ENCODE results near the gene ACADVL. TPM values are rescaled to one million over a fixed set of nuclear protein-coding genes. Genes with fewer than 3 reads are reported as not detected.

Gene ACADVL
- polyA plus RNA-seq, 3 donors = 152 to 1,231 (median 154) TPM

GRCh38 chr17:7191571-7192270 is 28.0 kb upstream of the ACADVL start:
- Histone ChIP-seq H3K36me3 (replicated peaks in 1 of 2; ENCODE audit: control insufficient read depth in 1 of 2, insufficient read depth in 2 of 2, low read length in 2 of 2) (peaks cover 57 to 62% of the 10 kb centered on the region in 2 donors), H3K27me3 (ENCODE audit: control insufficient read depth in 2 of 2, insufficient read depth in 2 of 2, low read length in 2 of 2) (no peaks in the 10 kb centered on the region), H3K4me3 (replicated peaks in 1 of 3; ENCODE audit: low read depth in 2 of 3, low read length in 3 of 3) (no peak overlapping the region), H3K9ac (ENCODE audit: insufficient read depth, low read length, poor library complexity, severe bottlenecking) (no peak overlapping the region), H3K4me2 (replicated peaks; ENCODE audit: extremely low read depth, low read length, poor library complexity, severe bottlenecking) (no peak overlapping the region), H3K9me3 (replicated peaks in 1 of 2; ENCODE audit: control insufficient read depth in 1 of 2, insufficient read depth in 1 of 2, low read length in 2 of 2) (no peaks in the 10 kb centered on the region), H3K79me2 (ENCODE audit: insufficient read depth, low read length) (no peaks in the 10 kb centered on the region), H3K27ac (ENCODE audit: low read depth in 1 of 2, low read length in 2 of 2) (no peak overlapping the region), H2AFZ (ENCODE audit: insufficient read depth, low read depth, low read length, poor library complexity, severe bottlenecking) (no peak overlapping the region), H3K4me1 (ENCODE audit: control insufficient read depth in 1 of 2, insufficient read depth in 2 of 2, low read length in 2 of 2) (no peaks in the 10 kb centered on the region), H4K20me1 (ENCODE audit: insufficient read depth, low read length) (peaks cover 5% of the 10 kb centered on the region)
- TF ChIP-seq CTCF (IDR thresholded peaks at IDR 0.05) = no peak
- DNase-seq = no peak
- Mint-ChIP-seq H3K4me1 (peaks cover 2% of the 10 kb centered on the region), H3K36me3 (peaks cover 56 to 81% of the 10 kb centered on the region in 2 donors), H3K4me3 (no peak overlapping the region), H3K27ac (peak overlapping the region in 3 of 7 donors; percentile 52 to 71 (median 63)), H3K9me3 (no peaks in the 10 kb centered on the region), H3K27me3 (ENCODE audit: low read depth in 3 of 3) (no peaks in the 10 kb centered on the region)
- WGBS (ENCODE audit: insufficient coverage) = 97% methylated on average over 19 of the region's 26 CpGs
- intact Hi-C loops (cut with micrococcal nuclease) = no loop called here

- H3K36me3 Mint-ChIP-seq = peaks cover 62 to 88% of the 10 kb centered on the region in 2 donors
- 93% methylated on average over 10 of the region's 12 CpGs for whole genome bisulfite sequencing (ENCODE audit: insufficient coverage)
- H3K9ac ChIP-seq (ENCODE audit: insufficient read depth, low read length, poor library complexity, severe bottlenecking) = no peak overlapping the region
- H3K36me3 ChIP-seq (replicated peaks in 1 of 2; ENCODE audit: control insufficient read depth in 1 of 2, insufficient read depth in 2 of 2, low read length in 2 of 2) = peaks cover 63 to 69% of the 10 kb centered on the region in 2 donors
- no peaks in the 10 kb centered on the region for H3K9me3 ChIP-seq (replicated peaks in 1 of 2; ENCODE audit: control insufficient read depth in 1 of 2, insufficient read depth in 1 of 2, low read length in 2 of 2)
- no peaks in the 10 kb centered on the region for H3K27me3 ChIP-seq (ENCODE audit: control insufficient read depth in 2 of 2, insufficient read depth in 2 of 2, low read length in 2 of 2)
- no peaks in the 10 kb centered on the region for H3K79me2 ChIP-seq (ENCODE audit: insufficient read depth, low read length)
- H3K9me3 Mint-ChIP-seq = no peaks in the 10 kb centered on the region
- no peaks in the 10 kb centered on the region for H3K27me3 Mint-ChIP-seq (ENCODE audit: low read depth in 3 of 3)
- H3K4me3 ChIP-seq (replicated peaks in 1 of 3; ENCODE audit: low read depth in 2 of 3, low read length in 3 of 3) = no peak overlapping the region
- no peak overlapping the region for H3K27ac ChIP-seq (ENCODE audit: low read depth in 1 of 2, low read length in 2 of 2)
- peak overlapping the region in 4 of 7 donors; percentile 63 to 78 (median 68) for H3K27ac Mint-ChIP-seq
- H3K4me1 ChIP-seq (ENCODE audit: control insufficient read depth in 1 of 2, insufficient read depth in 2 of 2, low read length in 2 of 2) = no peaks in the 10 kb centered on the region
- no peaks in the 10 kb centered on the region for H3K4me1 Mint-ChIP-seq
- H2AFZ ChIP-seq (ENCODE audit: insufficient read depth, low read depth, low read length, poor library complexity, severe bottlenecking) = no peak overlapping the region
- DNase-seq = no peak
- H4K20me1 ChIP-seq (ENCODE audit: insufficient read depth, low read length) = peaks cover 5% of the 10 kb centered on the region
- no peak overlapping the region for H3K4me2 ChIP-seq (replicated peaks; ENCODE audit: extremely low read depth, low read length, poor library complexity, severe bottlenecking)
- no peak overlapping the region for H3K4me3 Mint-ChIP-seq
- TF ChIP-seq CTCF (IDR thresholded peaks at IDR 0.05) = no peak
- intact Hi-C loops (cut with micrococcal nuclease) = no loop called here
These were observed 27.3 kb upstream of the ACADVL start for GRCh38 chr17:7192271-7192937.

Data from CD14-positive monocyte (primary cell).